ENCODE measurements around the gene COX8A. TPM values are rescaled to one million over a fixed set of nuclear protein-coding genes. Genes with fewer than 3 reads are reported as not detected.

Gene COX8A, protein sequence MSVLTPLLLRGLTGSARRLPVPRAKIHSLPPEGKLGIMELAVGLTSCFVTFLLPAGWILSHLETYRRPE
- total RNA-seq (92.6 and 99.0 TPM in 2 replicates), polyA plus RNA-seq (171 and 244 TPM in 2 replicates), polyA minus RNA-seq (168 and 186 TPM in 2 replicates)
- total RNA-seq (2013), result 117 TPM

DNA sequence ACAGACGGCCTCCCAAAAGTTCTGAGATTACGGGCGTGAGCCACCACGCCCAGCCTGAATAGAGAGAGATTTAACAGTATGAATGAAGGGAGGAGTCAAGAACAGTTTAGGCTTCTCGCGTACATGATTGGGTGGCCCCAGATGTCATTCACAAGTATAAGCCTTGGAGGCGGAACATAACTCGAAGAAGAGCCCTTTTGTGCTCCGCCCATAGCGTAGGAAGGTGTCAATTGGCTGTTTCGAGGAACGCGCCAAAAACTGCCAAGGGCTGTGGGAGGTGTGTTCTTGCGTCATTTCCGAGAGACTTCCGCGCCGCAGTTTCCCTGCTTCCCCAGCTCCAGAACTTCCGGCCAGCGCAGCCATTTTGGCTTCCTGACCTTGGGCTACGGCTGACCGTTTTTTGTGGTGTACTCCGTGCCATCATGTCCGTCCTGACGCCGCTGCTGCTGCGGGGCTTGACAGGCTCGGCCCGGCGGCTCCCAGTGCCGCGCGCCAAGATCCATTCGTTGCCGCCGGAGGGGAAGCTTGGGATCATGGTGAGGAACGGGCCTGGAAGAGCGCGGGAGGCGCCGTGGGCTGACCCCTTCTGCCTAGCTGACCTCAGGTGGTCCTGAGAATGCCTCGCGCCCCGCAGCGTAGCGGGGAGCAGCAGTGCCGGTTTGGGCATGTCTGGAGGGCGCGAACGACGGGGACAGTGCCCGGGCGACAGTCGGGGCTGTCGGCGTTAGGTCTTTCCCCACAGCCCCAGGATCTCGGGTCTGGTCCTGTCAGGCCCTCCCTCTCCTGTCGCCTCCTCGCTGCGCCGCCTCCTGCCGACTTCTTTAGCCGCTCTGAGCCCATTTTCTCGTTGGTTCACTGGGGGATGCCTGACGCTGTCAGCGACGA is at the start of gene COX8A:
Gene COX8A (plus strand): TSS at position 362 of the 885 bp plus-strand sequence. CDS start 61 bp downstream, at position 423.
- intact Hi-C loops (cut with micrococcal nuclease), result loop anchor here (1.0 to 10.0 kb wide), 5 partner anchors 12 to 303 kb away; partner anchors contain the start of genes ATL3 and OTUB1

More for the DNA sequence above, at the start of gene COX8A:
- DNase-seq, result peak; percentile 98
- Histone ChIP-seq H3K36me3 (replicated peaks in 1 of 2; ENCODE audit: control extremely low read depth in 1 of 2, control insufficient read depth in 1 of 2, extremely low read depth in 1 of 2, insufficient read depth in 2 of 2, low read length in 1 of 2) (peaks cover 0 to 6% of the 10 kb centered on the region in 2 experiments), H3K4me2 (replicated peaks; ENCODE audit: low read depth, low read length, poor library complexity, severe bottlenecking) (peak within 1 kb of the TSS; percentile 84), H3K4me1 (ENCODE audit: control insufficient read depth in 2 of 2, insufficient read depth in 2 of 2, low read length in 2 of 2) (peaks cover 6 to 21% of the 10 kb centered on the region in 2 donors), H4K20me1 (ENCODE audit: control insufficient read depth, insufficient read depth, low read length, poor library complexity, severe bottlenecking) (no peaks in the 10 kb centered on the region), H3K9ac (ENCODE audit: low read length) (peak within 1 kb of the TSS; percentile 98), H3K27ac (ENCODE audit: low read length in 2 of 2) (peak within 1 kb of the TSS; percentile 83 to 94), H3K27me3 (replicated peaks in 1 of 4; ENCODE audit: control extremely low read depth in 1 of 4, control insufficient read depth in 3 of 4, insufficient read depth in 4 of 4, low read length in 3 of 4) (no peaks in the 10 kb centered on the region), H3K9me3 (ENCODE audit: control extremely low read depth in 1 of 3, control insufficient read depth in 2 of 3, insufficient read depth in 1 of 3, low read length in 2 of 3) (no peaks in the 10 kb centered on the region), H3K79me2 (ENCODE audit: control insufficient read depth, insufficient read depth, low read length) (peaks cover 31% of the 10 kb centered on the region), H3K4me3 (ENCODE audit: control extremely low read depth in 1 of 5, extremely low read depth in 1 of 5, insufficient read depth in 1 of 5, low read depth in 2 of 5, low read length in 4 of 5) (peak within 1 kb of the TSS; percentile 81 to 99 (median 94)), H2AFZ (ENCODE audit: insufficient read depth, low read depth, low read length, poor library complexity, severe bottlenecking) (peak within 1 kb of the TSS; percentile 98)
- H3K4me3 Mint-ChIP-seq, result peak within 1 kb of the TSS; percentile 99
- no peaks in the 10 kb centered on the region for H3K9me3 Mint-ChIP-seq (ENCODE audit: insufficient read depth)
- TF ChIP-seq EZH2 (IDR thresholded peaks at IDR 0.05; ENCODE audit: borderline replicate concordance, insufficient read depth, low read depth, low read length, poor library complexity, severe bottlenecking), result no peak
- TF ChIP-seq, protein P1, sequence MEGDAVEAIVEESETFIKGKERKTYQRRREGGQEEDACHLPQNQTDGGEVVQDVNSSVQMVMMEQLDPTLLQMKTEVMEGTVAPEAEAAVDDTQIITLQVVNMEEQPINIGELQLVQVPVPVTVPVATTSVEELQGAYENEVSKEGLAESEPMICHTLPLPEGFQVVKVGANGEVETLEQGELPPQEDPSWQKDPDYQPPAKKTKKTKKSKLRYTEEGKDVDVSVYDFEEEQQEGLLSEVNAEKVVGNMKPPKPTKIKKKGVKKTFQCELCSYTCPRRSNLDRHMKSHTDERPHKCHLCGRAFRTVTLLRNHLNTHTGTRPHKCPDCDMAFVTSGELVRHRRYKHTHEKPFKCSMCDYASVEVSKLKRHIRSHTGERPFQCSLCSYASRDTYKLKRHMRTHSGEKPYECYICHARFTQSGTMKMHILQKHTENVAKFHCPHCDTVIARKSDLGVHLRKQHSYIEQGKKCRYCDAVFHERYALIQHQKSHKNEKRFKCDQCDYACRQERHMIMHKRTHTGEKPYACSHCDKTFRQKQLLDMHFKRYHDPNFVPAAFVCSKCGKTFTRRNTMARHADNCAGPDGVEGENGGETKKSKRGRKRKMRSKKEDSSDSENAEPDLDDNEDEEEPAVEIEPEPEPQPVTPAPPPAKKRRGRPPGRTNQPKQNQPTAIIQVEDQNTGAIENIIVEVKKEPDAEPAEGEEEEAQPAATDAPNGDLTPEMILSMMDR (IDR thresholded peaks at IDR 0.05), result no peak
- CTCF ChIA-PET, result interaction anchor here (0.7 kb wide), 2 partner anchors 26 to 136 kb away, joined by 3 read pairs; partner anchors contain the start of gene MARK2
- peak within 1 kb of the TSS; percentile 98 for H3K27ac Mint-ChIP-seq
- peak; percentile 98 for ATAC-seq (ENCODE audit: low read depth)
- peaks cover 3% of the 10 kb centered on the region for H3K27me3 Mint-ChIP-seq
- under 1% methylated on average over 58 of the region's 67 CpGs for WGBS (ENCODE audit: insufficient coverage)
- POLR2A ChIA-PET, result interaction anchor here (1.0 to 1.1 kb wide), 2 partner anchors 11 to 265 kb away, joined by 4 to 5 read pairs; partner anchors contain the start of gene OTUB1
- H3K4me1 Mint-ChIP-seq, result peaks cover 29% of the 10 kb centered on the region
